ENCODE results near the gene ZNF415.
"Not testable (repeated sequence)": the region's sequence is repeated elsewhere in the genome, so short reads cannot be mapped to it uniquely, and the experiment has no call there.

ZNF415 gene

GRCh38 chr19:53103234-53104203 is 29.2 kb downstream of the ZNF415 start, which contains the start of gene ZNF160:
Gene ZNF160 (minus strand): TSS chr19:53103422. CDS start chr19:53086276, 17,146 bp downstream.
- in situ Hi-C loops (cut with HindIII; ENCODE audit: low sequenced_read_pairs): no loop called here

GRCh38 chr19:53102756-53103233 is 29.9 kb downstream of the ZNF415 start:
- in situ Hi-C loops (cut with HindIII; ENCODE audit: low sequenced_read_pairs): no loop called here

- in situ Hi-C loops (cut with HindIII; ENCODE audit: low sequenced_read_pairs): no loop called here
These were observed 30.4 kb downstream of the ZNF415 start for GRCh38 chr19:53102206-53102755.

GRCh38 chr19:53101518-53101917 is 31.2 kb downstream of the ZNF415 start:
- in situ Hi-C loops (cut with HindIII; ENCODE audit: low sequenced_read_pairs): no loop called here

GRCh38 chr19:53098570-53098969 is 34.1 kb downstream of the ZNF415 start:
- in situ Hi-C loops (cut with HindIII; ENCODE audit: low sequenced_read_pairs): not testable (repeated sequence)

GRCh38 chr19:53096982-53097690 is 35.6 kb downstream of the ZNF415 start:
- in situ Hi-C loops (cut with HindIII; ENCODE audit: low sequenced_read_pairs): not testable (repeated sequence)

GRCh38 chr19:53096579-53096978 is 36.1 kb downstream of the ZNF415 start:
- in situ Hi-C loops (cut with HindIII; ENCODE audit: low sequenced_read_pairs): not testable (repeated sequence)

- in situ Hi-C loops (cut with HindIII; ENCODE audit: low sequenced_read_pairs): no loop called here
These were observed 37.7 kb downstream of the ZNF415 start for GRCh38 chr19:53094754-53095575.

GRCh38 chr19:53092723-53093122 is 40.0 kb downstream of the ZNF415 start:
- in situ Hi-C loops (cut with HindIII; ENCODE audit: low sequenced_read_pairs): no loop called here

- in situ Hi-C loops (cut with HindIII; ENCODE audit: low sequenced_read_pairs): no loop called here
These were observed 41.1 kb downstream of the ZNF415 start for GRCh38 chr19:53091413-53092254.

- in situ Hi-C loops (cut with HindIII; ENCODE audit: low sequenced_read_pairs): no loop called here
These were observed 44.6 kb downstream of the ZNF415 start for GRCh38 chr19:53088091-53088490.

- in situ Hi-C loops (cut with HindIII; ENCODE audit: low sequenced_read_pairs): no loop called here
These were observed 45.8 kb downstream of the ZNF415 start for GRCh38 chr19:53086949-53087348.

GRCh38 chr19:53085496-53085895 is 47.2 kb downstream of the ZNF415 start:
- in situ Hi-C loops (cut with HindIII; ENCODE audit: low sequenced_read_pairs): no loop called here

- in situ Hi-C loops (cut with HindIII; ENCODE audit: low sequenced_read_pairs): no loop called here
These were observed 49.8 kb downstream of the ZNF415 start for GRCh38 chr19:53082929-53083328.

- in situ Hi-C loops (cut with HindIII; ENCODE audit: low sequenced_read_pairs): no loop called here
These were observed 53.3 kb downstream of the ZNF415 start for GRCh38 chr19:53079313-53079924.

GRCh38 chr19:53078668-53079067 is 54.0 kb downstream of the ZNF415 start:
- in situ Hi-C loops (cut with HindIII; ENCODE audit: low sequenced_read_pairs): no loop called here

- in situ Hi-C loops (cut with HindIII; ENCODE audit: low sequenced_read_pairs): no loop called here
These were observed 55.7 kb downstream of the ZNF415 start for GRCh38 chr19:53076984-53077383.

- in situ Hi-C loops (cut with HindIII; ENCODE audit: low sequenced_read_pairs): no loop called here
These were observed 63.9 kb downstream of the ZNF415 start for GRCh38 chr19:53068834-53069233.

- in situ Hi-C loops (cut with HindIII; ENCODE audit: low sequenced_read_pairs): no loop called here
These were observed 64.5 kb downstream of the ZNF415 start for GRCh38 chr19:53068199-53068598.
